GM18870 (cell line): Measurements from ENCODE around the gene CFAP90.

Experiments
- ATAC-seq: cut with Tn5 transposase; IDR thresholded peaks from one replicate; pipeline ENCODE4 v1.9.1; 2021; ENCODE audit warnings: moderate library complexity; ENCODE audit not compliant: unreplicated experiment

CFAP90 gene

GRCh38 chr5:7827610-7828009 is 23.3 kb downstream of the CFAP90 start:
- no peak for ATAC-seq

- ATAC-seq: no peak
Observed at GRCh38 chr5:7825630-7826029, 25.3 kb downstream of the CFAP90 start.

GRCh38 chr5:7824995-7825394 is 25.9 kb downstream of the CFAP90 start:
- ATAC-seq: no peak

GRCh38 chr5:7823594-7823993 is 27.3 kb downstream of the CFAP90 start:
- no peak for ATAC-seq

- no peak for ATAC-seq
Observed at GRCh38 chr5:7822449-7822848, 28.5 kb downstream of the CFAP90 start.

GRCh38 chr5:7816535-7816901 is 34.4 kb downstream of the CFAP90 start:
- no peak for ATAC-seq

- ATAC-seq: peak; percentile 77
Observed at GRCh38 chr5:7815892-7816534, 34.9 kb downstream of the CFAP90 start.

- ATAC-seq: no peak
Observed at GRCh38 chr5:7814816-7815215, 36.1 kb downstream of the CFAP90 start.

GRCh38 chr5:7813576-7813975 is 37.4 kb downstream of the CFAP90 start:
- no peak for ATAC-seq

- no peak for ATAC-seq
Observed at GRCh38 chr5:7813007-7813406, 37.9 kb downstream of the CFAP90 start.

GRCh38 chr5:7811715-7812114 is 39.2 kb downstream of the CFAP90 start:
- ATAC-seq: no peak

GRCh38 chr5:7808998-7809397 is 41.9 kb downstream of the CFAP90 start:
- no peak for ATAC-seq

GRCh38 chr5:7805379-7805778 is 45.6 kb downstream of the CFAP90 start:
- no peak for ATAC-seq

GRCh38 chr5:7803937-7804336 is 47.0 kb downstream of the CFAP90 start:
- ATAC-seq: no peak

GRCh38 chr5:7802855-7803254 is 48.1 kb downstream of the CFAP90 start:
- ATAC-seq: no peak

- ATAC-seq: no peak
Observed at GRCh38 chr5:7801891-7802614, 48.9 kb downstream of the CFAP90 start.

- ATAC-seq: no peak
Observed at GRCh38 chr5:7795306-7795705, 55.6 kb downstream of the CFAP90 start.

- peak; percentile 35 for ATAC-seq
Observed at GRCh38 chr5:7794823-7795222, 56.1 kb downstream of the CFAP90 start.

- ATAC-seq: peak; percentile 91
Observed at GRCh38 chr5:7794311-7794710, 56.6 kb downstream of the CFAP90 start.

- no peak for ATAC-seq
Observed at GRCh38 chr5:7793895-7794294, 57.0 kb downstream of the CFAP90 start.

GRCh38 chr5:7789567-7789966 is 61.4 kb downstream of the CFAP90 start:
- no peak for ATAC-seq

- ATAC-seq: no peak
Observed at GRCh38 chr5:7787770-7788169, 63.2 kb downstream of the CFAP90 start.
